ENCODE measurements around the gene IKZF5. TPM values are rescaled to one million over a fixed set of nuclear protein-coding genes. Genes with fewer than 3 reads are reported as not detected.

IKZF5 gene
- total RNA-seq, 4 donors from 2014 or later: 4.3 to 11.0 (median 7.7) TPM

GRCh38 chr10:123014772-123015171, 6.2 kb upstream of the IKZF5 start:
- Histone ChIP-seq H3K27me3 (no peaks in the 10 kb centered on the region), H3K9me3 (no peaks in the 10 kb centered on the region), H3K4me3 (no peak overlapping the region), H3K36me3 (no peaks in the 10 kb centered on the region), H3K4me1 (peaks cover 6 to 11% of the 10 kb centered on the region in 2 donors), H3K27ac (no peak overlapping the region)
- DNase-seq (no peak), ATAC-seq (no peak)
- in situ Hi-C loops (cut with MboI; ENCODE audit: low sequenced_read_pairs in 4 of 4): loop anchor here in 1 of 4 donors (10.0 kb wide), 1 partner anchor 140 kb away; the partner anchor contains the start of gene BUB3
- TF ChIP-seq CTCF (IDR thresholded peaks at IDR 0.05 in 4 of 5, conservative IDR thresholded peaks at IDR 0.05 in 1 of 5): no peak
- TF ChIP-seq POLR2A (IDR thresholded peaks at IDR 0.05): no peak
- intact Hi-C loops (cut with DNase I; ENCODE audit: low total_unique reads): no loop called here

GRCh38 chr10:123013456-123014419, 5.1 kb upstream of the IKZF5 start:
- no peak overlapping the region for H3K27ac ChIP-seq
- intact Hi-C loops (cut with DNase I; ENCODE audit: low total_unique reads): no loop called here
- DNase-seq: no peak
- no peaks in the 10 kb centered on the region for H3K27me3 ChIP-seq
- ATAC-seq: no peak
- H3K4me1 ChIP-seq: peaks cover 10 to 16% of the 10 kb centered on the region in 2 donors
- no peaks in the 10 kb centered on the region for H3K9me3 ChIP-seq
- no peak for TF ChIP-seq CTCF (IDR thresholded peaks at IDR 0.05 in 4 of 5, conservative IDR thresholded peaks at IDR 0.05 in 1 of 5)
- no peak for TF ChIP-seq POLR2A (IDR thresholded peaks at IDR 0.05)
- H3K4me3 ChIP-seq: no peak overlapping the region
- H3K36me3 ChIP-seq: no peaks in the 10 kb centered on the region
- in situ Hi-C loops (cut with MboI; ENCODE audit: low sequenced_read_pairs in 4 of 4): loop anchor here in 1 of 4 donors (10.0 kb wide), 1 partner anchor 141 kb away; the partner anchor contains the start of gene BUB3

GRCh38 chr10:123011987-123012386, 3.4 kb upstream of the IKZF5 start:
- intact Hi-C loops (cut with DNase I; ENCODE audit: low total_unique reads) (no loop called here), in situ Hi-C loops (cut with MboI; ENCODE audit: low sequenced_read_pairs in 4 of 4) (loop anchor here in 1 of 4 donors (10.0 kb wide), 1 partner anchor 143 kb away; the partner anchor contains the start of gene BUB3)
- H3K36me3 ChIP-seq: no peaks in the 10 kb centered on the region
- no peak overlapping the region for H3K4me3 ChIP-seq
- no peaks in the 10 kb centered on the region for H3K27me3 ChIP-seq
- TF ChIP-seq POLR2A (IDR thresholded peaks at IDR 0.05) (no peak), CTCF (IDR thresholded peaks at IDR 0.05 in 4 of 5, conservative IDR thresholded peaks at IDR 0.05 in 1 of 5) (no peak)
- no peak for ATAC-seq
- DNase-seq: no peak
- H3K27ac ChIP-seq: no peak overlapping the region
- H3K9me3 ChIP-seq: no peaks in the 10 kb centered on the region
- peaks cover 17 to 25% of the 10 kb centered on the region in 2 donors for H3K4me1 ChIP-seq

- in situ Hi-C loops (cut with MboI; ENCODE audit: low sequenced_read_pairs in 4 of 4): no loop called here
- ATAC-seq (peak in 1 of 2 donors; percentile 7), DNase-seq (no peak)
- Histone ChIP-seq H3K9me3 (no peaks in the 10 kb centered on the region), H3K27ac (peak overlapping the region; percentile 93 to 99 (median 96)), H3K4me1 (peaks cover 38 to 46% of the 10 kb centered on the region in 2 donors), H3K36me3 (no peaks in the 10 kb centered on the region), H3K4me3 (peak overlapping the region; percentile 83 to 99 (median 97)), H3K27me3 (no peaks in the 10 kb centered on the region)
- intact Hi-C loops (cut with DNase I; ENCODE audit: low total_unique reads): loop anchor here (2.0 to 10.0 kb wide), 2 partner anchors 54 to 1406 kb away; partner anchors contain the start of genes C10orf88 and OAT
- no peak for TF ChIP-seq POLR2A (IDR thresholded peaks at IDR 0.05)
- TF ChIP-seq CTCF (IDR thresholded peaks at IDR 0.05 in 4 of 5, conservative IDR thresholded peaks at IDR 0.05 in 1 of 5): no peak
Observed at GRCh38 chr10:123009105-123009820, 668 bp upstream of the IKZF5 start.

Data from gastrocnemius medialis (tissue), 4 donors.